VCaP (cell line): ENCODE results near the gene CDH20.

ENCODE experiments used
- H3K27ac ChIP-seq: fragments of 450-650 bp; 2 replicates; pipeline ENCODE4 v1.5.1; 2017
- CTCF ChIP-seq: fragments of 450-650 bp; conservative IDR thresholded peaks from 2 replicates; pipeline ENCODE4 v1.5.1; 2017; ENCODE audit warnings: mild to moderate bottlenecking, moderate library complexity

The CDH20 gene

DNA sequence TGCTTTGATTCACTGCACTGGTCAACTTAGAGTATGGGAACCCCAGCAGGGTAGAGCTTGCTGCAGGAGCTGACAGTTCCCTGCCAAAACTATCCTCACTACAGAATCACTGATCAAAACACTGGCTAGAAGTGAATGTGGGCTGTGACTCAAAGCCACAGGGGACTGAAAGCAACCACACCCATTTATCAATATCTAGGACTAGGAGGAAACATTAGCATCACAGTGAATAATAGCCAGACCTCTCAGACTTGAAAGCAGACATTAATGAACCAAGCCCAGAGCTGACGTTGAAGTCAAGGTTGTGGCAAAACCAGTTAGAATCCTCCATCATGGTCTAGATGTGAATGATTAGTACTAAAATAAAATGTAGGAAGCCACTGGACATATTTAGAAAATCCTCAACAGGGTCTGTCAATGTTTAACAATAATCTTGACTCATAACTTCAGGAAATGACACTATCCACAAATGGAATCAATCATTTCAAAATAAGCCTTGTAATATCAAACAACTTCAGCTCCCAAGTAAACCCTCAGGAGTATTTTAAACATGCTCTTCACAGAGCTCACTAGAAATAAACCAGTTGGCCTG, 131.4 kb downstream of the CDH20 start:
- H3K27ac ChIP-seq: no peak overlapping the region
- no peak for TF ChIP-seq CTCF

DNA sequence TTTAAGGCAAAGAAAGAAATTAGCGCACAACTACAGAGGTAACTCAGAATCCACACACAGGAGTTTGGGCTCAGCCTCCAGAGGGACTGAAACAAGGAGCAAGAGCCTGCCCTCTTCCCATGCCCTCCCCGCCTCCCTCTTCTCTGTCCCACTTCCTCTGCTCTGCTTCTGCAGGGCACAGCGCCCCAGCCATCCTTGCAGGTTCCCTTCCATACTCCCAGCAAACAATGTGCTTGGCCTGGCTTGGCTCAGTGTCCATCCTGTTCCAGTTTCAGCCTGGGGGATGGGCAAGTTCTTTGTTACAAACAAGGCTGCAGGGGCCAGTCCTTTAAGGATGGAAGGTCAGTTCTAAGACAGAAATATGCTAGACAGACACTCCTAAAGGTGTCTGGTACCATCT, 133.5 kb downstream of the CDH20 start:
- no peak overlapping the region for H3K27ac ChIP-seq
- no peak for TF ChIP-seq CTCF

GRCh38 chr18:61470031-61470674, 136.9 kb downstream of the CDH20 start:
- no peak for TF ChIP-seq CTCF
- no peak overlapping the region for H3K27ac ChIP-seq

DNA sequence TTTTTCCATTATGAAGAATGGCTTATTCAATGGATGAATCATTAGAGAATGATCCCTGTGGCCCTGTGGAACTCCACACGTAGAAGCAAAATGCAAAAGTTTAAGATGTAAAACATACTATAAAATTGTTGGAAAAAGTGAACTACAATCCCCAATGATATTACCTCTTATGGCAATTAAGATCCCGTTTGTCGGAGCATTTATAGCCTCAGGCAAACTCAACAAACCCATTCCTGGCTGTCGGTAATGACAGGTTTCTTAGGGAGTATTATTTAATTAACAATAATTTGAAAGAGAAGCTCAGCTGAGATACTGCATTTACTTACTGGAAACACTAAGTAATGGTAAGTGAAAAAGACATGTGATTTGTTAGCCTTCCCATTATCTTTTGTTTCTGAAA, 138.3 kb downstream of the CDH20 start:
- H3K27ac ChIP-seq: no peak overlapping the region
- no peak for TF ChIP-seq CTCF

- H3K27ac ChIP-seq: no peak overlapping the region
- TF ChIP-seq CTCF: no peak
Measured at GRCh38 chr18:61471942-61472341, 138.7 kb downstream of the CDH20 start.

- no peak overlapping the region for H3K27ac ChIP-seq
- no peak for TF ChIP-seq CTCF
Measured at GRCh38 chr18:61474341-61474740, 141.1 kb downstream of the CDH20 start.

- H3K27ac ChIP-seq: no peak overlapping the region
- no peak for TF ChIP-seq CTCF
Measured at GRCh38 chr18:61474918-61475317, 141.7 kb downstream of the CDH20 start.
